Measurements from ENCODE around the gene MXD1.

Gene MXD1

GRCh38 chr2:69969126-69969983 lies 54.4 kb downstream of the MXD1 start:
- in situ Hi-C loops (cut with HindIII; ENCODE audit: low pct_ligation_motif_present, low pct_unique_long_range_greater_than_20kb, low sequenced_read_pairs) = no loop called here
- no peak for DNase-seq

DNA sequence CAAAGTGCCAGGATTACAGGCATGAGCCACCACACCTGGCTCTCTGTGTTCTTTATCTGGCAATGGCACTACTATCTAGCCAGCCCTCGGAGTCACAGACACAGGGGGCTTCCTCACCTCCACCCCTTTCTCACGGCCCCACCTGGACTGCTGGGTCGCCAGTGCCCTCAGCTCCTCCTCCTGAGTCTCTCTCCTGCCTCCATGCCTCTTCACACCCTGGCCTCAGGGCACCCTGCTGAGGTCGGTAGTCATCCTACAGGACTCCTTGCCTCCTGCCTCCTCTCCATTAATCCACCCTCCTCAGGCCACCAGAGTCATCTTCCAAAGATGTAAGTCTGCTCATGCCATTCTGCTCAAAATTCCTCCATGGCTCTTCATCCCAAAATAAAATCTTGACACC lies 55.1 kb downstream of the MXD1 start:
- no peak for DNase-seq
- in situ Hi-C loops (cut with HindIII; ENCODE audit: low pct_ligation_motif_present, low pct_unique_long_range_greater_than_20kb, low sequenced_read_pairs) = no loop called here

- in situ Hi-C loops (cut with HindIII; ENCODE audit: low pct_ligation_motif_present, low pct_unique_long_range_greater_than_20kb, low sequenced_read_pairs) = no loop called here
- DNase-seq = no peak
Measured at GRCh38 chr2:69972822-69973221, 57.9 kb downstream of the MXD1 start.

DNA sequence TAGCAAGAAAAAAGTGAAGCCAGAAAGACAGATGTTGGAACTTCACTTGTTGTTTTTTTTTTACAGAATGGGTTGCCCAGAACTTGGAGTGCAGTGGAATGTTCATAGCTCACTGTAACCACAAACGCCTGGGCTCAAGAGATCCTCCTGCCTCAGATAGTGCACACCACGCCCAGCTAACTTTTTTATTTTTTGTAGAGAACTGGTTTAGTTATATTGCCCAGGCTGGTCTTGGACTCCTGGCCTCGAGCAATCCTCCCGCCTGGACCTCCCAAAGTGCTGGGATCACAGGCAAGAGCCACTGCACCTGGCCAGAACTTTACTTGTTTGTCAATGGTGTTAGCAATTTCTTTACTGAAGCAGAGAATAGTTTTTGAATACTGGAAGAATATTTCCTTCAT lies 58.4 kb downstream of the MXD1 start:
- in situ Hi-C loops (cut with HindIII; ENCODE audit: low pct_ligation_motif_present, low pct_unique_long_range_greater_than_20kb, low sequenced_read_pairs) = no loop called here
- DNase-seq = no peak

DNA sequence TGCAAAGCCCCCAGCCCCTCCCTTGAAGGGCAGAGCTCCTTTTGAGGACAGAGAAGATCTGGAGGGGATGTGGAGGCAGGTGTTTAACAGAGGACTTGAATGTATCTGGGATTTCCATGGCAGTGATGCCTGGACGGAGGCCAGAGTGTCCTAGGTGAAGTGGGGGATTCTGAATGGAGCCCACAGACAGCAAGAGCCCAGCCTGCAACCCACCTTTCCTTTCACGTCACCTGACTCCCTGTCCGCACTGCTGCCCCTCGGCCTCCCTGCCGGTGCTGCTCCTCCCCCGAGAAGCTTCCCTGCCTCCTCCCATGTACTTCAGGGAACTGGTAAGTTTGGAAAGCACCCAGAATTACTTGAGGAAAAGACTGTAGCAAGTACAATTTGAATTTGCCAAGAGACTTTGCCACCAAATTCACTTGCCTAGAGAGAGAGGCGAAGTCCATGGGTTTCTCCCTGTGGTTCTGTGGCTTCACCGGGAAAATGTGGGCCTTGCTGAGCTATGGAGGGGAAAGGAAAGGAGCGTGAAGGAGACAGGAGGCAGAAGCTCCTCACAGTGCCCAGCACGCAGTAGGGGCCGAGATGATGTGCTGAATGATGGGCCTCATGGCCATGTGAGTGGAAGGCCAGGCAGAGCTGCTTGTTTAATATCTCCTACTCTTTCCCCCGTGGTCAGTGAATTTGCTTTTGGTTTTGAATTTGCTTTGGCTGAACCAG lies 60.4 kb downstream of the MXD1 start:
- no peak for DNase-seq
- in situ Hi-C loops (cut with HindIII; ENCODE audit: low pct_ligation_motif_present, low pct_unique_long_range_greater_than_20kb, low sequenced_read_pairs) = no loop called here

GRCh38 chr2:69975853-69976462 lies 61.0 kb downstream of the MXD1 start:
- no peak for DNase-seq
- in situ Hi-C loops (cut with HindIII; ENCODE audit: low pct_ligation_motif_present, low pct_unique_long_range_greater_than_20kb, low sequenced_read_pairs) = no loop called here

DNA sequence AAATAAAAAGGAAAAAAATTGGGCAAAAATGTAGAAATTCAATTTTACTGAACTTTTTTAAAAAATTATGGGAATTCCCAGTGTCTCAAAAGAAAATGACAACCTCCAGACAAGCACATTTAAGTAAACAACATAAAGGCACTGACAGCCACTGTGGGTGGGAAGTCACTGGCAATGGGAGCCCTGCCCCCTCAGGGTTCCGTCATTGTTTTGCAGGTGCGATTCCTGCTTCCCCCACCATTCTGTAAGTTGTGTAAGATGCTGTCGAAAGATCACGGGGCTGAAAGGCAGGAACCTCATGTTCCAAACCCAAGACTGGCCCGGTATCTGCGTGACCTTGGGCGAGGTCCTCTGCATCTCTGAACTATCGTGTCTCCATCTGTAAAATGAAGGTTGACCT lies 62.3 kb downstream of the MXD1 start:
- in situ Hi-C loops (cut with HindIII; ENCODE audit: low pct_ligation_motif_present, low pct_unique_long_range_greater_than_20kb, low sequenced_read_pairs) = no loop called here

GRCh38 chr2:69977906-69978482 lies 63.1 kb downstream of the MXD1 start:
- DNase-seq = no peak
- in situ Hi-C loops (cut with HindIII; ENCODE audit: low pct_ligation_motif_present, low pct_unique_long_range_greater_than_20kb, low sequenced_read_pairs) = no loop called here

More for the DNA sequence above, 62.3 kb downstream of the MXD1 start:
- DNase-seq = no peak

DNA sequence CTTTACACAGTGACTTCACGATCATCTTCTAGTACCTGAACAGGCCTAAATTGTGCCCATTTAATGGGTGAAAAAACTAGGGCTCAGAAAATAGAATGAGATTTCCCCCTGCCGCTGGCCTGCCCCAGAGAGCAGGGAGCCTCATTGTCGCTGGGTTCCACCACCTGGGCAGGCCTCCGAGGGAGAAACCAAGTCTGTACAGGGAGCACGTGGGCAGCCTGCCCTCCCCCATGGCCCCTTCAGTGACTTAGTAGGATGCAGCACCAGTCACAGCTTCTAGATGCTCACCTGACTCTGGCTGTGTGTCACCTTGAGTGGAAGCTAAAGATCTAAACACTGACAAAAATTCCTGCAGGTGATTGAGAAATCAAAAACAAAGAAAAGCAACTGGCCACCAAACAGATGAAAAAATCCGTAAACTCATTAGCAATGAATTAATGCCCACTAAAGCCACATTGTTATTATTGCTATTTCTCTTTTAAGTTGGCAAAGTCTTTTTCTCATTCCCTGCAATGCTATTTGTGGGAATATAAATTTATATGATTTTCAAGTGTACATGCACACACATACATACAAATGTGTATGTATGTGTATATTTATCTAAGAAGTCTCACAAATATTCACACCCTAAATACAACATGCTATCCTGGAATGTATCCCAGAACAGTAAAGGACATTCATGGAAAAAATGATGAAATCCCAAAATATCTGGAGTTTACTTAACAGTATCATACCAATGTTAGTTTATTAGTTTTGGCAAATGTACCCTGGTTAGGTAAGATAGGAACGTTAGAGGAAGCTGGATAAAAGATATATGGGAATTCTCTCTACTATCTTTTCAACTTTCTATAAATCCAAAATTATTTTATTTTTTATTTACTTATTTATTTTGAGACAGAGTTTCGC lies 65.2 kb downstream of the MXD1 start:
- in situ Hi-C loops (cut with HindIII; ENCODE audit: low pct_ligation_motif_present, low pct_unique_long_range_greater_than_20kb, low sequenced_read_pairs) = no loop called here
- DNase-seq = no peak

- DNase-seq = no peak
- in situ Hi-C loops (cut with HindIII; ENCODE audit: low pct_ligation_motif_present, low pct_unique_long_range_greater_than_20kb, low sequenced_read_pairs) = no loop called here
Measured at GRCh38 chr2:69983392-69983966, 68.6 kb downstream of the MXD1 start.

DNA sequence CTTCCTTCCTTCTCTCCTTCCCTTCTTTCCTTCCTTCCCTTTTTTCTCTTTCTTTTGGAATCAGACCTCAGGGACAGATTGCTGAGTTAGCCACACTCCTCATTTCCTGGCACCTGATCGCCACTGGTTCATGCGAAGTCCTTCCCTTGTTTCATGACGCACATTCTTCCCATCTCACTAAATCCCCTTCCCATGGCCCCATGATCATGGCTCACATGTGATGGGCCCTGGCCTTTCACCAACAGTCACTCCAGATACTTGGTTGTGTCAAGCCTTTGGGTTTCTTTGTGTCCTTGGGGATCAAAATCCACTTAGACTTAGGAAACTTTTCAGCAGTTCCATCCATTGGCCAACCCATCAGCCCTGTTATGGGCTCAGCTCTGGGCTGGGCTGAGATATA lies 70.3 kb downstream of the MXD1 start:
- DNase-seq = no peak
- in situ Hi-C loops (cut with HindIII; ENCODE audit: low pct_ligation_motif_present, low pct_unique_long_range_greater_than_20kb, low sequenced_read_pairs) = no loop called here

GRCh38 chr2:69985688-69986087 lies 70.8 kb downstream of the MXD1 start:
- no peak for DNase-seq
- in situ Hi-C loops (cut with HindIII; ENCODE audit: low pct_ligation_motif_present, low pct_unique_long_range_greater_than_20kb, low sequenced_read_pairs) = no loop called here

DNA sequence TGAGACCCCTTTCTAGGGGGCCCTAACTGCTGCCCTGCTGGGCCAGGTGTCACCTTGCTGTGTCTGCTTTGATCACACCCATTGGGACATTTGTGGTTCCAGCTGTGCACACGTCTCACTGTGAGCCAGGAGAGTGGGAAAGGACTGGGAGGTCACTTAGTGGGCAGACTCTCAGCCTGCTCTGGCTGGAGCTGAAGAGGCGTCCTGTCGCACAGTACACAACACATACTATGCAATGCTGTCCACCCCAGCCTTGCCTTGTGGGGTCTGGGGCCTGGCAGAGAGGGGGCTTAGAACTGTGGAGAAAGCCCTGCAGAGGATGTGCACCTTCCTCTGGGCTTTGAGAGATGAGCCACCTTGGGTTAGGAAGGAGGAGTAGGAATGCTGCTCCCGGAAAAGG lies 71.8 kb downstream of the MXD1 start:
- DNase-seq = no peak
- in situ Hi-C loops (cut with HindIII; ENCODE audit: low pct_ligation_motif_present, low pct_unique_long_range_greater_than_20kb, low sequenced_read_pairs) = no loop called here

DNA sequence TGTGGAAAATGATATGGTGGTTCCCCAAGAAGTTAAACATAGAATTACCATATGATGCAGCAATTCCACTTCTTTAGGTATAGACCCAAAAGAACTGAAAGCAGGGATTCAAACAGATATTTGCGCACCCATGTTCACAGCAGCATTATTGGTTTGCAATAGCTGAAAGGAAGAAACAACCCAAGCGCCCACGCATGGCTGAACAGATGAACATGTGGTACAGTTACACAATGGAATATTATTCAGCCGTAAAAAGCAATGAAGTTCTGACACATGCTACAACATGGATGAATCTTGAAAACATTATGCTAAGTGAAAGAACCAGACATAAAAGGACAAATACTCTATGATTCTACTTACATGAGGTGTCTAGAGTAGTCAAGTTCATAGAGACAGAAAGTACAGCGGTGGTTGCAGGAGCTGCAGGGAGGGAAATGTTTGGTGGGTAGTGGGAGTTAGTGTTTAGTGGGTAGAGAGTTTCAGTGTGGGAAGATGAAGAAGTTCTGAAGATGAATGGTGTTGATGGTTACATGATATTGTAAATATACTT lies 73.3 kb downstream of the MXD1 start:
- no peak for DNase-seq
- in situ Hi-C loops (cut with HindIII; ENCODE audit: low pct_ligation_motif_present, low pct_unique_long_range_greater_than_20kb, low sequenced_read_pairs) = no loop called here

DNA sequence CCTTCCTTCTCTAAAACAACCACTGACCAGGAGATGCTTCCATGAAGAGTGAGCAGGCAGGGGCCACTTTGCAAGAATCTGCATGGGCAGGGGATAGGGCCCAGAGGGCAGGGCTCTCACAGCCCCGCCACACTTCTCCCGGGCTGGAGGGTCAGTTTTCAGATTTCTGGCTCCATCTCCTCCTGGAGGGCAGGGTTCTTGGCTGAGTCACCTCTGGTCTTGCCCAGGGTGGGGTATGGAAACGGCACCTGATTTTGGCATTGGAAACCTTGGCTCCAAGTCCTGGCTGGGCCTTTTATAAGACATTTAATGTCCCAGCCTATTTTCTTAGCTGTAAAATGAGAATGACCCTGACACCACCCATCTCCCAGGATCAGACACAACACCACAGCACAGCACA lies 74.1 kb downstream of the MXD1 start:
- DNase-seq = no peak
- in situ Hi-C loops (cut with HindIII; ENCODE audit: low pct_ligation_motif_present, low pct_unique_long_range_greater_than_20kb, low sequenced_read_pairs) = no loop called here

GRCh38 chr2:69989441-69990105 lies 74.7 kb downstream of the MXD1 start:
- DNase-seq = no peak
- in situ Hi-C loops (cut with HindIII; ENCODE audit: low pct_ligation_motif_present, low pct_unique_long_range_greater_than_20kb, low sequenced_read_pairs) = no loop called here

Measured in ACHN (cell line).